Caco-2 (cell line): ENCODE results near the gene ZNF837. TPM values are rescaled to one million over a fixed set of nuclear protein-coding genes. Genes with fewer than 3 reads are reported as not detected.

Experiments used
- BruUV-seq: library from RNA; stranded (reverse); fragments of 400-500 nt; replicated peaks from 2 replicates; lab custom pipeline; 2021; lab: Mats Ljungman, UMichigan
- CTCF ChIA-PET: fragments of 300-600 bp; sonication (Branson Sonifier 250); formaldehyde crosslinking; loops from one replicate; lab custom pipeline; 2022; ENCODE audit warnings: antibody characterized with exemption; lab: Charles Lee
- POLR2A ChIA-PET: fragments of 300-600 bp; sonication (Branson Sonifier 250); formaldehyde crosslinking; loops from one replicate; lab custom pipeline; 2022; ENCODE audit warnings: antibody characterized with exemption; lab: Charles Lee
- DNase-seq, 2 experiments: peaks; one replicate each; pipeline versions ENCODE4 v3.0.0 to v3.0.0-alpha.2; 2020 to 2022
- H3K27me3 ChIP-seq: replicated peaks from 2 replicates; pipeline ENCODE4 v1.6.0; 2011; ENCODE audit warnings: low read length; ENCODE audit not compliant: control insufficient read depth, insufficient read depth
- H3K36me3 ChIP-seq: 2 replicates; pipeline ENCODE4 v1.5.1; 2011; ENCODE audit warnings: low read length; ENCODE audit not compliant: control insufficient read depth, insufficient read depth
- H3K4me1 ChIP-seq: fragments of 250-450 bp; sonication (Bioruptor Pico); 2 replicates; pipeline ENCODE4 v1.5.1; 2020; ENCODE audit warnings: mild to moderate bottlenecking
- H3K4me3 ChIP-seq: 2 replicates; pipeline ENCODE4 v1.5.1; 2011; ENCODE audit warnings: low read depth, mild to moderate bottlenecking, control low read depth, low read length
- H3K9me3 ChIP-seq: fragments of 250-450 bp; sonication (Bioruptor Pico); 2 replicates; pipeline ENCODE4 v1.5.1; 2020; ENCODE audit warnings: mild to moderate bottlenecking, moderate library complexity
- H3K27ac Mint-ChIP-seq: one replicate; pipeline ENCODE4 v1.8.0; 2022; ENCODE audit warnings: mixed read lengths; ENCODE audit not compliant: unreplicated experiment
- H3K27me3 Mint-ChIP-seq: one replicate; pipeline ENCODE4 v1.8.0; 2022; ENCODE audit warnings: mixed read lengths; ENCODE audit not compliant: insufficient read depth, unreplicated experiment
- H3K36me3 Mint-ChIP-seq: one replicate; pipeline ENCODE4 v1.8.0; 2022; ENCODE audit warnings: mild to moderate bottlenecking, mixed read lengths; ENCODE audit not compliant: insufficient read depth, unreplicated experiment
- H3K4me1 Mint-ChIP-seq: one replicate; pipeline ENCODE4 v1.8.0; 2022; ENCODE audit warnings: low read depth, mixed read lengths; ENCODE audit not compliant: unreplicated experiment
- H3K4me3 Mint-ChIP-seq: one replicate; pipeline ENCODE4 v1.8.0; 2022; ENCODE audit warnings: mild to moderate bottlenecking, moderate library complexity, mixed read lengths; ENCODE audit not compliant: unreplicated experiment
- H3K9me3 Mint-ChIP-seq: one replicate; pipeline ENCODE4 v1.8.0; 2022; ENCODE audit warnings: mixed read lengths; ENCODE audit not compliant: unreplicated experiment
- intact Hi-C: fragments of 100-400 bp; cut with micrococcal nuclease; formaldehyde crosslinking; loops from one replicate; pipeline ENCODE4 v1.10.0; 2022; ENCODE audit not compliant: unreplicated experiment
- total RNA-seq: library from RNA; stranded (reverse); gene quantifications from 2 replicates; pipeline ENCODE4 v1.2.3, GENCODE V29; 2022
- TF ChIP-seq, protein P1 (sequence below), 2 experiments: fragments of 200-600 bp in 1 of 2; IDR thresholded peaks; 1 replicate in 1 of 2; 2 replicates in 1 of 2; pipeline versions ENCODE4 v1.5.1 to v1.8.0; 2011 to 2022; ENCODE audit warnings: antibody characterized with exemption in 1 of 2, control low read depth in 1 of 2, inconsistent platforms in 1 of 2, low read depth in 1 of 2, low read length in 1 of 2, mild to moderate bottlenecking in 1 of 2, moderate library complexity in 1 of 2; ENCODE audit not compliant: insufficient read depth in 1 of 2, severe bottlenecking in 1 of 2, unreplicated experiment in 1 of 2

ZNF837 gene
- total RNA-seq, 1 experiment from 2014 or later, result 2.3 TPM

DNA sequence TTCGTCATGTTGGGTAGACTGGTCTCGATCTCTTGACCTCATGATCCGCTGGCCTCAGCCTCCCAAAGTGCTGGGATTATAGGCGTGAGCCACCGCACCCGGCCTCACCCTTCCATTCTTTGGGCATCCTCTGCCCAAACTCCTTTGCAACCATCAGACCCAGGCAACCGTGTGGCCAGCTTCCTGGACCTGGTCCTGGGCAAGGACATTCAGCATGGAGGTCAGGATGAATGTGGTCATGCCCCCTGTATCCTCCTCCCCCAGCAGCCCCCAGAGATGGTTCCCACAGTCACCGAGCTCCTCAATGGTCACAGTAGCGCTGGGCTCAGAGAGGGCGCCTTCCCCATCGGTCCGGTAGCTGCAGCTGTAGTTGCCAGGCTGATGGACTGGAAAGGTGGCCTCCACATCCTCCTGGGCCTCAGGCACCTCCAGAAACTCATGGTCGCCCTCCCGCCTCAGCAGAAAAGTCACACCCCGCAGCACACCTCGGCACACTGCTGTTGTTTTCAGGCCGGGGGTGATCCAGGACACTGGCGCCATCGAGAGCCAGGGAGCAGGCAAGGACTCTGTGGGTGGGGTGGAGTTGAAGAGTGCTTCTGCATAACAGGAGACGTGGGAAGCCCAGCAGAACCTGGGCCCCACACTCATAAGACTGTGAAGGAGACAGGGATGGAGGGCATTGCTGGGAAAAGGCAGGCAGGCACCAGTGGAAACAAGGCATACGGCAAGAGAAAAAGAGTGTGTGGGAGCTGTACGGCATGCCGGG lies 28.7 kb downstream of the ZNF837 start:
- no peaks in the 10 kb centered on the region for H3K36me3 ChIP-seq
- DNase-seq, result no peak
- H3K36me3 Mint-ChIP-seq, result no peaks in the 10 kb centered on the region
- H3K9me3 Mint-ChIP-seq, result no peaks in the 10 kb centered on the region
- H3K27me3 ChIP-seq, result no peaks in the 10 kb centered on the region
- no peaks in the 10 kb centered on the region for H3K4me1 Mint-ChIP-seq
- no peaks in the 10 kb centered on the region for H3K4me1 ChIP-seq
- H3K9me3 ChIP-seq, result no peaks in the 10 kb centered on the region
- intact Hi-C loops, result no loop called here
- BruUV-seq, result no TSS peak
- ChIA-PET CTCF (no interaction called here), POLR2A (interaction anchor here (0.6 to 0.7 kb wide), 2 partner anchors 11 to 22 kb away, joined by 4 read pairs; no protein-coding TSS in a partner anchor)
- H3K27me3 Mint-ChIP-seq, result peaks cover 4% of the 10 kb centered on the region
- H3K4me3 Mint-ChIP-seq, result no peak overlapping the region
- no peak overlapping the region for H3K4me3 ChIP-seq
- TF ChIP-seq, protein P1, sequence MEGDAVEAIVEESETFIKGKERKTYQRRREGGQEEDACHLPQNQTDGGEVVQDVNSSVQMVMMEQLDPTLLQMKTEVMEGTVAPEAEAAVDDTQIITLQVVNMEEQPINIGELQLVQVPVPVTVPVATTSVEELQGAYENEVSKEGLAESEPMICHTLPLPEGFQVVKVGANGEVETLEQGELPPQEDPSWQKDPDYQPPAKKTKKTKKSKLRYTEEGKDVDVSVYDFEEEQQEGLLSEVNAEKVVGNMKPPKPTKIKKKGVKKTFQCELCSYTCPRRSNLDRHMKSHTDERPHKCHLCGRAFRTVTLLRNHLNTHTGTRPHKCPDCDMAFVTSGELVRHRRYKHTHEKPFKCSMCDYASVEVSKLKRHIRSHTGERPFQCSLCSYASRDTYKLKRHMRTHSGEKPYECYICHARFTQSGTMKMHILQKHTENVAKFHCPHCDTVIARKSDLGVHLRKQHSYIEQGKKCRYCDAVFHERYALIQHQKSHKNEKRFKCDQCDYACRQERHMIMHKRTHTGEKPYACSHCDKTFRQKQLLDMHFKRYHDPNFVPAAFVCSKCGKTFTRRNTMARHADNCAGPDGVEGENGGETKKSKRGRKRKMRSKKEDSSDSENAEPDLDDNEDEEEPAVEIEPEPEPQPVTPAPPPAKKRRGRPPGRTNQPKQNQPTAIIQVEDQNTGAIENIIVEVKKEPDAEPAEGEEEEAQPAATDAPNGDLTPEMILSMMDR (IDR thresholded peaks at IDR 0.05; ENCODE audit: insufficient read depth in 1 of 2, low read depth in 1 of 2, low read length in 1 of 2, severe bottlenecking in 1 of 2, unreplicated experiment in 1 of 2), result no peak
- no peak overlapping the region for H3K27ac Mint-ChIP-seq

DNA sequence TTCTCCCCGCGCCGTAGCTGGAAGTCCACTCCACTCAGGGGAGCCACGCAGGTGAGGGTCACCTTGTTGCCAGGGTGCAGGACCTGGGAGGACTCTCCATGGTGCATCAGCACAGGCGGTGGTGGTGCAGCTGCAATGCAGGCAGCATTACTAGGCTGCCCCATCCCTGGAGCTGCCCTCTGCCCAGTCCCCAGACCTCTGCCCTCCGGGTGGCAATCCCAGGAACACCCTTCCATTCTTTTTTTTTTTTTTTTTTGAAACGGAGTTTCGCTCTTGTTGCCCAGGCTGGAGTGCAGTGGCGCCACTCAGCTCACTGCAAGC lies 29.3 kb downstream of the ZNF837 start:
- H3K9me3 Mint-ChIP-seq, result no peaks in the 10 kb centered on the region
- peaks cover 4% of the 10 kb centered on the region for H3K27me3 Mint-ChIP-seq
- H3K27me3 ChIP-seq, result no peaks in the 10 kb centered on the region
- H3K9me3 ChIP-seq, result no peaks in the 10 kb centered on the region
- H3K36me3 ChIP-seq, result no peaks in the 10 kb centered on the region
- TF ChIP-seq, protein P1 (IDR thresholded peaks at IDR 0.05; ENCODE audit: insufficient read depth in 1 of 2, low read depth in 1 of 2, low read length in 1 of 2, severe bottlenecking in 1 of 2, unreplicated experiment in 1 of 2), result no peak
- ChIA-PET CTCF (no interaction called here), POLR2A (interaction anchor here (0.6 to 0.7 kb wide), 2 partner anchors 11 to 21 kb away, joined by 4 read pairs; no protein-coding TSS in a partner anchor)
- no peak overlapping the region for H3K4me3 Mint-ChIP-seq
- no peak overlapping the region for H3K27ac Mint-ChIP-seq
- no peak for DNase-seq
- no TSS peak for BruUV-seq
- no peaks in the 10 kb centered on the region for H3K4me1 ChIP-seq
- no peak overlapping the region for H3K4me3 ChIP-seq
- H3K4me1 Mint-ChIP-seq, result no peaks in the 10 kb centered on the region
- intact Hi-C loops, result no loop called here
- H3K36me3 Mint-ChIP-seq, result no peaks in the 10 kb centered on the region

DNA sequence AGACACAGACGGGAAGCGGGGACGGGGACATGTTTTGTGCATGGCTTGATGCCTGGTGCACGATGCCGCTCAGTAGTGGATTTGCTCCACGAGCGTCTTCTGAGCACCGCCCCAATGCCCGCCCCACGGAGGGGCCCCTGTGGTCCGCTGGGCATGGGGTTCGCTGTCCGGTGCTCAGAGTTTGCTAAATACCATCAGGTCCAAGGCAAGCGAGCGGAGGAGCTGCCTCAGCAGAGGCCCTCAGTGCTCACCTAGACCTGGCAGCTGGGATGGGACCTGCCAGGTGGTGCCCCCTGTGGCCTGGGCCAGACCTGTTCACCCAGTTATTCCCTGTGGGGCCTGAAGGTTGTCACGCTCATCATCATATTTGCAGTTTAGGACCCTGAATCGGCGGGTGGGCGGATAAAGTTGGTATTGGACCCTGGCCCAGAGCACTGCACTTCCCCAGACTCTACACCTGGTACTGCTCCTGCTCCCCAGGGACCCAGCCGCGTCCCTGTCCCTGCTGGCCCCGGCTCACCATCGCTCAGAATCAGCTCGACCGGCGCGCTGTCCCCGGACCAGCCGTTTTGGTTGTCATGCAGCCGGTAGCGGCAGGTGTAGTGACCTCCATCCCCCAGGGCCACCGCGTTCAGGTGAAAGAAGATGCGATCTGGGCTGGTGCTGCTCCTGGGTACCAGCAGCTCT lies 29.8 kb downstream of the ZNF837 start:
- no TSS peak for BruUV-seq
- H3K27me3 Mint-ChIP-seq, result peaks cover 4% of the 10 kb centered on the region
- no peaks in the 10 kb centered on the region for H3K27me3 ChIP-seq
- H3K4me3 Mint-ChIP-seq, result no peak overlapping the region
- CTCF ChIA-PET, result no interaction called here
- H3K4me3 ChIP-seq, result no peak overlapping the region
- H3K4me1 ChIP-seq, result no peaks in the 10 kb centered on the region
- H3K36me3 ChIP-seq, result no peaks in the 10 kb centered on the region
- DNase-seq, result no peak
- no peaks in the 10 kb centered on the region for H3K9me3 ChIP-seq
- TF ChIP-seq, protein P1 (IDR thresholded peaks at IDR 0.05; ENCODE audit: insufficient read depth in 1 of 2, low read depth in 1 of 2, low read length in 1 of 2, severe bottlenecking in 1 of 2, unreplicated experiment in 1 of 2), result no peak
- intact Hi-C loops, result no loop called here
- no peak overlapping the region for H3K27ac Mint-ChIP-seq
- no peaks in the 10 kb centered on the region for H3K4me1 Mint-ChIP-seq
- H3K36me3 Mint-ChIP-seq, result no peaks in the 10 kb centered on the region
- H3K9me3 Mint-ChIP-seq, result no peaks in the 10 kb centered on the region
- POLR2A ChIA-PET, result interaction anchor here (0.7 kb wide), 1 partner anchor 12 kb away, joined by 4 read pairs; no protein-coding TSS in a partner anchor
